GM23248 (cell line): ENCODE data around the gene SLC44A3.

Experiments
- EZH2 ChIP-seq: fragments of 200-600 bp; sonication (generic); IDR thresholded peaks from 2 replicates; pipeline ENCODE4 v1.6.1; 2018; ENCODE audit warnings: antibody characterized with exemption, mild to moderate bottlenecking; ENCODE audit not compliant: insufficient read depth, poor library complexity, severe bottlenecking
- EZH2phosphoT487 ChIP-seq: fragments of 200-600 bp; sonication (generic); IDR thresholded peaks from 2 replicates; pipeline ENCODE4 v1.6.1; 2018; ENCODE audit warnings: antibody characterized with exemption, moderate library complexity, mild to moderate bottlenecking, low read depth; ENCODE audit not compliant: insufficient read depth

- TF ChIP-seq EZH2 = no peak
- TF ChIP-seq EZH2phosphoT487 = no peak
These were observed 106.2 kb downstream of the SLC44A3 start for GRCh38 chr1:94926126-94926914.
